Muscle of back (tissue), 11 donors: ENCODE measurements around the gene PDE6B. TPM values are rescaled to one million over a fixed set of nuclear protein-coding genes. Genes with fewer than 3 reads are reported as not detected.

Experiments used
- DNase-seq, 3 donors: peaks; one replicate each; pipeline versions ENCODE4 v3.0.0 to v3.0.0-alpha.2; 2013
- polyA plus RNA-seq, 10 donors: library from polyadenylated mRNA; unstranded; fragments of 120-200 nt; gene quantifications; one replicate each; pipeline ENCODE4 v1.2.1, GENCODE V29; 2013; ENCODE audit not compliant: insufficient read length in 10 of 10

Gene PDE6B
- polyA plus RNA-seq, 10 donors = 10.0 to 17.6 (median 12.5) TPM

DNA sequence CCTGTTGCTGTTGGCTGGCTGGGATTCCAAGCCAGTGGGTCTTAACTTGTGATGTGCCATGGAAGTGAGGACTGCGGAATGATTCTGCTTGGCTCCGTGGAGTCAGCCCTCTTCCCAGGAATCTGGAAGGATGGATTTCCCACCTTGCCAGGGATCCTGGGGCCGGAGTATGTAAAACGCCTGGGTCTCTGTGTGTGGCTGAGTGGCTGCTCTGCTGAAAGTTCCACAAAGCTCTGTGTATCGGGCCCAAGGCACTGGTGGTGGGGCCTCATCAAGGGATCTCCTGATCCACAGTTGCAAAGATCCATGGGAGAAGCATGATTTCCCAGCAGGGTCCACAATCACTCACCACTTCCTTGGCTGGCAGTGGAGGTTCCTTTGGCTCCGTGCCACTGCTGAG, 25.2 kb upstream of the PDE6B start:
- no peak for DNase-seq

DNA sequence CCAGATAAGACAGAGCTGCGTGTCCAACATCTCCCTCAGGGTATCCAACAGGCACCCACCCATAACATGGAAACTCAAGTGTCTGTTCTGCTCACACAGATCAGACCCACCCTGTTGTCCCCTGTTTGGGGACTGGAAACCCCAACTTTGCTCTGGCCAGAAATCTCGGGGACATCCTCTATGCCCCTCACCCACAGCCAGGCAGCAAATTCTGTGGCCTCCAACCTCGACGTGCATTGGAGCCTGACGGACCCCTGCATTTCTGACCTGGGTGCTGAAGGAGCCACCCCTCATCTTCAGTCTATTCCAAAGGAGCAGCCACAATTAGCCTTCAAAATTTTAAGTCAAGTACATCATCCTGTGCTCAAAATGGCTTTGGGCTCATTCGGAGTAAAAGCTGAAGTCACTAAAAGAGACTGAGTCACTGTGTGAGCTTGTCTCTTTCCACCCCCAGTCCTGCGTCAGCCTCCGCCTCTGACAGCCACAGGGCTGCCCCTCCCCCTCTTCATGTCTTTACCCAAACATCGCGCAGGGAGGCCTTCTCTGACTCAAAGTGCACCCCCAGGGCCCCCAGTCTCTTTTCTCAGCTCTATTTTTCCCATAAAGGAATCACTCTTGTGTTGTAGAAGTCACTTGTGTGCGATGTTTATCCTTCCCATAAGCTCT, 24.4 kb upstream of the PDE6B start:
- DNase-seq = no peak

DNA sequence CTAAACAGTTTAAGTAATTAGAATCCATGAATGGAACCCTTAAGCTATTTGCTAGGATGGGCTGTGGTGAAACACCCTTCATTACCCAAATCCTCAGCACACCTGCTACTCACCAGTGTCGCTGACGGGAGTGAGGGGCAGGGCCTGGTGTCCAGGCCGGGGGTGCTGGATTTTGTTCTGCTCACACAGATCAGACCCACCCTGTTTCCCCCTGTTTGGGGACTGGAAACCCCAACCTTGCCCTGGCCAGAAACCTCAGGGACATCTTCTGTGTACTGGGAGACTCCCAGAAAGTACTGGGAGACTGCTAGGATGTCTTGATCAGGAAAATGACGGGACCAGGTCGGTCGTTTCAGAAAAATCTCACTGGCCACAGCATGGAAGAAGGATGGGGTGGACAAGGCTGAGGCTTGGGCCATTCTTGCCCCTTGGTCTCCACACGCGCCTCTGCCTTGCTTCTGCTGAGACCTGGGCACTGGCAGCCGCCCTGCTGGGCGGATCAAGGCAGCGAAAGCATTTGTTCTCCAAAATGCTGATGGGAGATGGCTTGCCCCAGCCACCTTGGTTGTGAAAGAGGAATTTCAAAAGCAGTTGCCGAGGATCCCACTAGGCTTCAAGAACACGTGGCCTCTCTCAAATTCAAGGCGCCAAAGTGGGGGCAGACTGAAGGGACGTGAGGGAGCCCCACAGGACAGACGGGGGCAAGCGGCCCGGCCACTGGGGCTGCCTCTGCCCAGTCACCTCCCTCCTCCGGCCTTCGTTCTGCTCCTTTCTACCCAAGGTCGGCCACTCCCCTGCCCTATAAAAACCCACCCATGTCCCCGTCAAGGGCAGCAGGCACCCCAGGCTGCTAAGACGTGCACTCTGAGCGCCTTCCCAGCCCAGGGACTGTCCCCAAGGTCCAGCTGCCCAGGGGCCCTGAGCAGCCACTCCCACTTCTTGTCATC, 23.5 kb upstream of the PDE6B start:
- DNase-seq = no peak

DNA sequence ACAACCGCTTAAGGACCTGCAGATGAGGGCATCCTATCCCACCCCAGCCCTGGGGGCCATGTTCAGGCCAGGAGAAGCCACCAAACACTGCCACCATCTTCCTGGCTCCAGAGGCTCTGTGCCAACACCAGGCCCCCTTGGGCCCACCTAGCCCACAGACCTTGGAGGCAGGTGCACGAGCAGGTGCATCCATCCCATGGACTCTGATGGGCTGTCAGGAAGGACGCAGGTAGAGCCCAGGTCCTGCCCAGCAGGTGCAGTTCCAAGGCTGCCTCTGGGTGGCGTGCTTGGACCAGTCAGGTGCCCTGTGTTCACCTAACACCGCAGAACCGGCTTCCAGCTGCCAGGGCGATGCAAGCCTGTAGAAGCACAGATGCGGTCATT, 22.8 kb upstream of the PDE6B start:
- peak; percentile 5 to 27 (median 10) for DNase-seq

DNA sequence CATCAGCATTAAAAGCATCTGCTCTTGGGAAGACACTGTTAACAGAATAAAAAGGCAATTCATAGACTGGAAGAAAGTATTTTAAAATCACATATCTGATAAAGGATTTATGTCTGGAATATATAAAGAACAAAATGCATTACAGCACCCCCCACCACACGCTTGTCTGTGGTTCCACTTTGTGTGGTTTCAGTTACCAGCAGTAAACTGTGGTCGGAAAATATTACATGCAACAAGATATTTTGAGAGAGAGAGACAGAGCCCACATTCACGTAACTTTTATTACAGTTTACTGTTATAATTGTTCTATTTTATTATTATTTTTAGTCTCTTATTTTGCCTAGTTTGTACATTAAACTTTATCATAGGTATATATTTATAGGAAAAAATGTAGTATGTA, 21.2 kb upstream of the PDE6B start:
- no peak for DNase-seq

DNA sequence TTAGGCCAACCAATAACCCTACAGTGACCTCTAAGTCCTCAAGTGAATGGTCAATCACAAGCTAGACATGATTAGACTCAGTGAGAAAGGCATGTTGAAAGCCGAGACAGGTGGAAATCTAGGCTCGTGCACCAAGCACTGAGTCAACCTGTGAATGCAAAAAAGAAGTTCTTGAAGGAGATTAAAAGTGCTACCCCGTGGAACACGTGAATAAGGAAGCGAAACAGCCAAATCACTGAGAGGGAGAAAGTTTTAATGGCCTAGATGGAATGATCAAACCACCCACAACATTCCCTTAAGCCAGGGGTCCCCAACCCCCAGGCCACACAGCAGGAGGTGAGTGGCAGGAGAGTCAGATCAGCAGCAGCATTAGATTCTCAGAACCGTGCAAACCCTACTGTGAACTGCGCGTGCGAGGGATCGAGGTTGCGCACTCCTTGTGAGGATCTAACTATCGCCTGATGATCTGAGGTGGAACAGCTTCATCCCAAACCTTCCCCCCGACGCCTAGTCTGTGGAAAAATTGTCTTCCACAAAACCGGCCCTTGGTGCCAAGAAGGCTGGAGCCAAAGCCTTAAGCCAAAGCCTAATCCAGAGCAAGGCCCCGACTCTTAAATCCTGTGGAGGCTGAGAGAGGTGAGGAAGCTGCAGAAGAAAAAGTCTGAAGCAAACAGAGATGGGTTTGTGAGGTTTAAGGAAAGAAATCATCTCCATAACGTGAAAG, 19.5 kb upstream of the PDE6B start:
- DNase-seq = no peak

DNA sequence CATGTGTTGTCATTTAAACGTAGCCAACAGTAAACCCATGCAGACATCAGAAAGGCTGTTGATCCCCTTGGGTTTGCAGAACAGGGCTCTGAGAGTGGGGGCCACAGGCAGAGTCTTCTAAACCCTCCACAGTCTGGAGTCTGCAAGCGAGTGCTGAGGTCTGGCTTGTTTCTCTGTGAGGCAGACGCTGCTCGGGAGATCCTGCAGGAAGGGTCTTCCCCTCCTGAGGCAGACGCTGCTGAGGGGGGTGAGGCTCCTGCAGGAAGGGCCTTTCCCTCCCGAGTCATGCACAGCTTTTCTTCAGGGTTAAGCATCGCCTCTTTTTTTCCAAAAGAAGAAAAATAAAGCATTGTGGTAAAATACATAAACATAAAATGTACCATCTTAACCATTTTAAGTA, 17.1 kb upstream of the PDE6B start:
- DNase-seq = no peak

DNA sequence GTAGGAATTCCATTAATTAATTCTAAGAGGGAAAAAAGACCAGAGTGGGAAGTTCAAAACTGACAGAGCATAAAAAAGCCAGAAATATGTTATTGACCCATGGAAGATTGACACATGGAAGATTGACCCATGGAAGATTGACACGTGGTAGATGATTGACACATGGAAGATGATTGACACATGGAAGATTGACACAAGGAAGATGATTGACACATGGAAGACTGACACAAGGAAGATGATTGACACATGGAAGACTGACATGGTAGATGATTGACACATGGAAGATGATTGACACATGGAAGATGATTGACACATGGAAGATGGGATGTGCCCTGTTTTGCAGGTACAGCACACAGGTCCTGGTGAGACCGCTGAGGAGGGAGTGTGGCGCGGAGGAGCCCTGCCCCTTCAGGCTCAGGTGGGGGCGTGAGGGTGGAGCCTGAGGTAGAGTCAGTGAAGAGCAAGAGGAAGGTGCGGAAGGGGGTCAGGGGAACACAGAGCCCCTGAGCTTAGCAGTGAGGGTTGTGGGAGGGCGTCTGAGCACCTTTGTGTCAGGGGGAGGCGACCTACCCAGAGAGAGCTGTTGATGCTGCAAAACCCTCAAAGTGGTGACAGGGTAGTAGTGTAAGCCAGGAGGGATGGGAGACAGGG, 15.8 kb upstream of the PDE6B start:
- DNase-seq = no peak

DNA sequence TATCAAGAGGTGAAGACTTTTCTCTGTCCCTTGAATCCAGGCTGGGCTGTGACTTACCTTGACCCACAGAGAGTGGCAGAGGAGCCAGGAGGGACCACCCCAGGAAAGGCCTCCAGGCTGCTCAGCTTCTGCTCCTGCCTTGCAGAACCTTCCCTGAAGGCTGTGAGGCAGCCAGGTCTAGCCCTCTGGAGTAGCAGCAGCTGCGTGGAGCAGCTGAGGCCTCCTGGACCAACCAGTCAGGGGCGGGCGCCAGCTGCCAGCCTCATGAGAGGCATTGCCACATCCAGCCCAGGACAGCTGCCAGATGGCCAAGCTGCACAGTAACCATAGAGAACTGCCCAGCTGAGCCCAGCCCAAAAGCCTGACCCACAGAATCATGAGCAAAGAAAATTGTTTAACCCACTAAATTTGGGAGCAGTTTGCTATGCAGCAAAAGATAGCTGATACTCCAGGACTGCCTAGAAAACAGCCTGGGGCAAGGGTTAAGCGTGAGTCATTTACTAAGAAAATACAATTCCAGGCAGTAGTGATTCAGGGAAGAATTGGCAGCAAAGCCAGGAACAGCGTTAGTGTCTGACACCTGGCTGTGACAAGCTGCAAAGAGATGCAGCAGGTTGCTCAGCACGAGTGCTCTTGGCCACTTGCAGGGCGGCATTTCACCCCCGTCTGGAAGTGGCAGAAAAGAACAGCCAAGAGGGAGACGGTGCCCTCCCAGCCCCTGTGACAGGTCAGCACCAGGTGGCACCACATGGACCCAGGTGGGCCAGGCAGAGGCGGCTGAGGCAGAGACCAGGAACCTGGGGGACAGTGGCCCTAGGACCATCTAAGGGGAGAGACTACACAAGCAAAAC, 14.7 kb upstream of the PDE6B start:
- peak; percentile 0 to 39 (median 3) for DNase-seq

DNA sequence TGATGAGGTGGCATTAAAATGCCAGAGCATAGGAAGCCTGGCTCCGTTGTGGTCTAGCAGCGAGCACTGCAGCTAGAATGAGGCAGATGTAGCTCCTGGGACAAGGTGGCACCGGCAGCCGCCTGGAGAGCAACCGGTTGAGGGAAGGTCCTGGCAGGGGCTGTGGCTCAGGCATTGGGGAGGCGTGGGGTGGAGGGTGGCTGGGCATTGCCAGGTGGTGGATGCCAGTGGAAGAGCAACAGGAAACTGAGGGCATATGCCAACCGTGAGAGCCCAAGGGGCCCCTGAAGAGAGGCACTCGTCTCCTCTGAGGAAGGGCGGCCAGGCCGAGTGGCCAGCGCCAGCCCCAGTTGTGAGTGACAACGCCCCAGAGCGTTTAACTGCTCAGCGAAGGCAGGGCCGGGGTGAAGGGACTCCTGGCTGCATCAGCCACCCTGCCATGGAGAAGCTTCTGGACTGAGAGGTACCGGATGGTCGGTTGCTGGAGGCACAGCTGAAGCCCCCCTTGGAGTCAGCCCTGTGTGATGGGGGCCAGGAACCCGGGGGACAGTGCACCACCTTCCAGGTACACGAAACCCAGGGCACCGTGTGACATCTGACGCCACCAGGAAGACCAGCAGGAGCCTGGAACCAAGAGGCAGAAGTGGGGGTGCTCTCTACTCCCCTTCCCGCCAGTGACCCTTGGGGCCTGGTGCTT, 13.2 kb upstream of the PDE6B start:
- no peak for DNase-seq

DNA sequence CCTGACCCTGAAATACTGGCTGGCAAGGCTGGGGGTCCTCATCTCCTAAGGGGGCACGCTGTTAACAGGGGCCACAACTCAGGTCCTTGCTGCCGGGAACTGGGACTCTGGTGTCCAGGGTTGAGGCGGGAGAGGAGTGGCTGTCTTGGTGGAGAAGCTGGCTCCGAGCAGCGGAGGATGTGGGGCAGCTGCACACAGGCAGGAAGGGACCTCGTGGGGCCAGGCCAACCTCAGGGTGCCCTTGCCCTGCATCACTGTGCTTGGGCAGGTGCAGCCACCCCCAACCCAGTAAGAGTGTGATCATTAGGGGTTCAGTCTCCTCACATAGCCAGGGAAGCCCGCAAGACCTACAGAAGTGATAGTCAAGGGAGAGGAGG, 12.6 kb upstream of the PDE6B start:
- no peak for DNase-seq

DNA sequence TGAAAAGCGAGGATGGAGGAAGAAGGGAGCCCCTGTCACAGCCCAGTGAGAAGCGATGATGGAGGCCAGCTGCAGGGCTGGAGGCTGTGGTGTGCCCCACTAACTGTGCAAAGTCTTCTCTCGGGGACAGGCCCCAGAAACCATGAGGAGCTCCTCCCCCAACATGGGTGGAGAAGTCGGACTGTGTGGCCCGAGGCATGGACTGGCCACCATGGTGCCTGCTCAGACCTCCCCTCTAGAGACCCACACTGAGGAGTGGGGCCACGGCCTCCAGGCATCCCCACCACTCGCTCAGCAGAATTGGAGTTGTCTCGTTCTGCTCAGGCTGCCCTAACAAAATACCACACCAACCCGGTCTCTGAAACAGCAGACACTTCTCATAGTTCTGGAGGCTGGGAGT, 12.2 kb upstream of the PDE6B start:
- DNase-seq = no peak

DNA sequence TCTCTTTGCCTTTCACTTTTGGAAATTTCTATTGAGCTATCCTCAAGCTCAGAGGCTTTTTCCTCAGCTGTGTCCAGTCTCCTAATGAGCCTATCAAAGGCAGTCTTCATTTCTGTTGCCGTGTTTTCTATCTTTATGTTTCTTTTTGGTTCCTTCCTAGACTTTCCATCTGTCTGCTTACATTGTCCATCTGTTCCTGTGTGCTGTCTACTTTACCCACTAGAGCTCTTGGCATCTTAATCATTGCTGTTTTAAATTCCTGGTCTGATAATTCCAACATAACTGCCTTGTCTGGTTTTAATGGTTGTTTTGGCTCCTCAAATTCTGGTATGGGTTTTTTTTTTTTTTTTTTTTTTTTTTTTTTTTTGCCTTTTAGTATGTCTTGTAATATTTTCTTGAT, 9.3 kb upstream of the PDE6B start:
- no peak for DNase-seq

DNA sequence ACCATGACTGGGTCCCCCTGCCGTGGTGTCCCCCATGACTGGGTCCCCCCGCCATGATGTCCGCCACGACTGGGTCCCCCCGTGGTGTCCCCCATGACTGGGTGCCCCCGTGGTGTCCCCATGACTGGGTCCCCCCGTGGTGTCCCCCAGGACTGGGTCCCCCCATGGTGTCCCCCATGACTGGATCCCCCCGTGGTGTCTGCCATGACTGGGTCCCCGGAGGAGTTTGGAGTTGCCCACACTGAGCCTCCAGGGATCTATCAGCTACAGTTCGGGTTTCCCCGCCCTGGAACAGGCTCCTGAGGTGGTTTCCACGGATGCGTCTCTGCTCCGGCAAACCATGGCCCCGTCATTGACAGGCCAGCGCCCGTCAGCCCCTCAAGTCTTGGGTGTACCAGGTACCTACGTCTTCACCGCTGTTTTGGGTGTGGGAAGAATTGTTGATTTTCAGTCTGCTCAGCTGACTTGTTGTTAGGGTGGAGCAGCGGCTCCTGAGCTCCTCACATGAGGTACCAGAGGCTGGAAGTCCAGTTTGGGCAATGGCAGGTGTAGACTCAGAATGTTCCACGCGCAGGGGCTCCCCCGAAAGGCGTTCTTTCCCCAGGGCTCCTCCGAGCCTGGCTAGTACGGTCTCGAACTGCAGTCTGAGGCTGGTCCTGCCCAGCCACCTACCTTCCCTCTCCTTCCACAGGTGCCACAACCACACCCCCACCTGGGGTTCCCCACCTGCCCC, 8.3 kb upstream of the PDE6B start:
- DNase-seq = no peak

DNA sequence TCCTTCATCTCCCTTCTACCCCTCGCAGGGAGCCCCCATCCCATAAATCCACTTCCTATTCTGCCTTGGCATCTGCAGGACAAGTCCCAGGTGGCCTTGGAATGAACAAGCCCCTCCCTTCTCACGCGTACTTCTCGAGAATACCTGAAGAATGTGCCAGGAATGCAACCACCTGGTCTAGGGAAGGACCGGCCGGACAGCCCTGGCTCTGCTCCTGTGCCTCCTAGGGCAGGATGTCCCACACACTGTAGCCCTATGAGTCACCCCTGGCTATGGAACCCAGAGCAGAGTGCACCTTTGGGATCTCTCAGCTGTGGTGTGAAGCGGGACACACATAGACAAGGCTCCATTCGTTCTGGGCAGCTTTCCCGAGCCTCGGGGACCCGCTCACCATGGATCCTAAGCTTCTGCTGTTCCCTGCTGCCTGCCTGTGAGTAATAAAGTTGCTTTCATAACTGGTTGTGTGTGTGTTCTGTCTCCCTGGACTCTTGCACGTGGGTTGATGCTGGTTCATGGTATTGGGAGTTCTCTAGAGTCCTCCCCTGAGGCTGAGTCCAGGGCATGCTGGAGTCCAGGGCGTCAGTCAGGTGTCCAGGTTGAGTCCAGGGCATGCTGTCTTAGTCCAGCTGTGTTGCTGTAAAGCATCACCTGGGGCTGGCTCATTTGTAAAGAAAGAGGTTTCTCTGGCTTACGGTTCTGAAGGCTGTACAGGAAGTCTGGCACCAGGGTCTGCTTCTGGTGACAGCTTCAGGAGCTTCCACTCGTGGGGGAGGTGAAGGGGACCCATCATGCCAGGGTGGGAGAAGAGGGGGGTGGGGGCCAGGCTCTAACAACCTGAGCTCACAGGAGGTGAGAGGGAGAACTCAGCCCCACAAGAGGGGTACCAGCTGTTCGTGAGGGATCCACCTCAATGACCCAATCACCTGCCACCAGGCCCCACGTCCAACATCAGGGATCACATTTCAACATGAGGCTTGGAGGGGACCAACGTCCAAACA, 7.4 kb upstream of the PDE6B start:
- no peak for DNase-seq

DNA sequence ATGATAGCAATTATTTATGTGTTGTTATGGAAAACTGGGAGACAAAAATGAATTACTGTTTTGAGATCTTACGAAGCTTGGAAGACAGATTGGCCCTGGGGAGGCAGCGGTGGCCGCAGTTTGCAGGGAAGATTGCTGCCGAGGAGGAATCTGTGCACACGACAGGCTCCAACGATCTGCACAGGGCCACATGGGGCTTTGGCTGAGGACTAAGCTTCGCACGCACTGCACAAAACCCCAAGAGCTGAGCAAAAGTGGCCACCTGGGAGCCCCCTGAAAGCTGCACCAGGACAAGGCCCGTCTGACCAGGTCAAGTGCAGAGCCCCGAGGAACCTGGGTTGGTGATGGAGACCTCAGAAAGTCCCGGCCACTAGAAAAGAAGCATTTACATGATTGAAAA, 5.2 kb upstream of the PDE6B start:
- DNase-seq = no peak

DNA sequence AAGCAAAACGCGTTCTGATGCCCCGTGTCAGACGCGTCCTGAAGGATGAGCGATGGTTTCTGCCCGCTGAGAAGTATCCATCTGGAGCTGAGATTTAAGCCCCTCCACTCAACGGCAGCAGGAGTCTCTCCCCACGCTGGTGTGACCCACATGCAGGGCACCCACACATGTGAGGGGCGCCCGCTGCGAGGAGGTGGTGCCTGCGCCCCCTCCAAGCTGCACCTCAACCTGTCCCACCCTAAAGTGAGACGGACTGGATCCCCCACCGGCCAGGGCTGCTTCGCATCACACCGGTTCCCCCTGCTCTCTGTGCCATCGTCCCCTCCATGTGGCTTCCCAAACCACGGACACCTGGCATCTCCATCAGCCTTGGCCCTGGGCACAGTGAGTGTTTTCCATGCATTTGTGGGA, 4.5 kb upstream of the PDE6B start:
- DNase-seq = no peak

DNA sequence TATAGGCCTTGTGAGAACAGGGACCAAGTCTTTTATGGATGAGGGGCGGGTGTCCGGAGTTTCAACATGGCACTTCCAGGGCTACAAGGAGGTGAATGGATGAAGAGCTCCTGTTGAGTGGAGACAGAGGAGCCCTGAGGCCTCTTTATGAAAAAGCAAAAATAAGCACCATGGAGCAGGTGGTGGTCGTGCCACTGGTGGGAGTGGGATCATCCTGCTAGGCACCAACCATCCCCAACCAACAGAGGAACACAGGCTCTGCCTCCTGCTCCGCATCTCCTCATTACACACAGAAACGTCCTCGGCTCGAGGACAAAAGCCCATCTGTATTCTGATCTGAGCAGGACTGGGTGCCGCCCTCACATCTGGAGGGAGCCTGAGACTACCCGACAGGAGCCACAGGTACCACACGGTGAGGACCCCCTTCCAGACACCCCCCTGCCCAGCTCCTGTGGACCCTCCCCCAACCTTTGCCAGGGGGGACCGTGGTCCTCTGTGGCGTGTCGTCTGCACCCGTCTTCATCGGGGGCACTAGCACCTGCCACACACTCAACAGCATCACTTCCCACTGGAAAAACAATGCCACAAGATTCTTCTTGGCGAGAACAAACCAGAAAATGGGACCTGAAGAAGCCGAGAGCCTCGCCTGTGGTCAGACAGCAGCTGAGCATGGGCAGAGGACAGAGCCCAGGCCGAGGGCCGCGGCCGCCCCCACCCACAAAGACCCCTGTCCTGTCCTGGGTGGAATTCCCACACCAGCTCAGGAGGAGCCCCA, 3.9 kb upstream of the PDE6B start:
- no peak for DNase-seq
